GM12801 (cell line): ENCODE results near the gene CDH2.

ENCODE experiments used
- TF ChIP-seq, protein P1 (sequence below): IDR thresholded peaks from one replicate; pipeline ENCODE4 v1.5.1; 2011; ENCODE audit warnings: control low read depth; ENCODE audit not compliant: insufficient read length; ENCODE audit errors: extremely low read depth

CDH2 gene

DNA sequence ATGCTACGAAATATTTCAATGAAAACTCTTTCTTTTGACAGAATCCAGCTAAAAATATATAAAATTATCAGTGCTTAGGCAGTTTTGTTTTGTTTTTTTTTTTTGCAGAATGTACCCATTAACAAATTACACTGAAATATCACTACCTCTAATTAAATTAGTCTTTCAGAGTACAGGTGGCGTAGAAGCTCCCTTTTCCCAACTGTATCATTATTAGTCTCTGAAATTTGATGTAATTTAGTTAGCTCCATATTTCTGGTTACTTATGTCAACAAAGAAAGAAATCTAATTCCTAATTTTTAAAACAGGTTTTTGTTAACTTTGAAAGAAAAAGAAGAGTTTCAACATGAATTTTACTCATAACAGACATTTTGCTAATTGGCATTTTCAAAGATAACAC, 149.2 kb downstream of the CDH2 start:
- TF ChIP-seq, protein P1, sequence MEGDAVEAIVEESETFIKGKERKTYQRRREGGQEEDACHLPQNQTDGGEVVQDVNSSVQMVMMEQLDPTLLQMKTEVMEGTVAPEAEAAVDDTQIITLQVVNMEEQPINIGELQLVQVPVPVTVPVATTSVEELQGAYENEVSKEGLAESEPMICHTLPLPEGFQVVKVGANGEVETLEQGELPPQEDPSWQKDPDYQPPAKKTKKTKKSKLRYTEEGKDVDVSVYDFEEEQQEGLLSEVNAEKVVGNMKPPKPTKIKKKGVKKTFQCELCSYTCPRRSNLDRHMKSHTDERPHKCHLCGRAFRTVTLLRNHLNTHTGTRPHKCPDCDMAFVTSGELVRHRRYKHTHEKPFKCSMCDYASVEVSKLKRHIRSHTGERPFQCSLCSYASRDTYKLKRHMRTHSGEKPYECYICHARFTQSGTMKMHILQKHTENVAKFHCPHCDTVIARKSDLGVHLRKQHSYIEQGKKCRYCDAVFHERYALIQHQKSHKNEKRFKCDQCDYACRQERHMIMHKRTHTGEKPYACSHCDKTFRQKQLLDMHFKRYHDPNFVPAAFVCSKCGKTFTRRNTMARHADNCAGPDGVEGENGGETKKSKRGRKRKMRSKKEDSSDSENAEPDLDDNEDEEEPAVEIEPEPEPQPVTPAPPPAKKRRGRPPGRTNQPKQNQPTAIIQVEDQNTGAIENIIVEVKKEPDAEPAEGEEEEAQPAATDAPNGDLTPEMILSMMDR = no peak

DNA sequence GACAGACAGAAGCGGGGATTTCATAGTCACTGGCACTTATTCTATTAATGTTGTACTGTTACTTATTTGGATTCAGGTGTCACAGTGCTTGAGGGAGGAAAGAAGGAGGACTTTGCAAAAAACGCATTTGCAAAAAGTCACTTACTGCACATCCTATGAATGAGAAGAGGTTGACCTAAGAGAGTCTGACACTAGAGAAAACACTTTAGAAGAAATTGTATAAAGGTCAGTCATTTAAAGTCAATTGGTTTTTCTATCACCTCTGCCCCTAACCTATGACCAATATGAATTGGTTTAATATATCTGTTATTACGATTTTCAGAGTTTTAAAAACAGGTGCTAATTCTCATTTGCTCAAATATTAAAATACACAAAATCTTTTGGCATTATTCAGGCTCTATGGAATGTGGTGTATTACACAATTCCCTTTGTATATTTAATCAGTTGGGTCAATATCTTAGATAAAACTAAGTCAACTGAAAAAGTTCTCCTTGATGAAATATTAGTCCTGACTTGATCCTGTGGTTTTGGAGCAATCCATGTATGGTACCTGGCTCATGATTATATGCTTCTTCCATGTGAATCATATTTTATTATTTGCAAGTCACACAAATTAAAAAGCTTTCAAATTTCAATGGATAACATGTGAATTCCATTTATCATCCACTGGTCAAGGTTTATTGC, 157.4 kb downstream of the CDH2 start:
- TF ChIP-seq, protein P1 = no peak

DNA sequence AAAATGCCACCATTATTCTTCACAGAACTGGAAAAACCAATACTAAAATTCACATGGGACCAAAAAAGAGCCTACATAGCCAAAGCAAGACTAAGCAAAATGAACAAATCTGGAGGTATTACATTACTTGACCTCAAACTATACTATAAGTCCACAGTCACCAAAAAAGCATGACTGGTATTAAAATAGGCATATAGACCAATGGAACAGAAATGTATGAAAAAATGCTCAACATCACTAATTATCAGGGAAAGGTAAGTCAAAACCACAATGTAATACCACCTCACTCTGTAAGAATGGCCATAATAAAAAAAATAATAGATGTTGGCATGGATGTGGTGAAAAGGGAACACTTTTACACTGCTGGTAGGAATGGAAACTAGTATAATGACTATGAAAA, 158.6 kb downstream of the CDH2 start:
- TF ChIP-seq, protein P1 = no peak

DNA sequence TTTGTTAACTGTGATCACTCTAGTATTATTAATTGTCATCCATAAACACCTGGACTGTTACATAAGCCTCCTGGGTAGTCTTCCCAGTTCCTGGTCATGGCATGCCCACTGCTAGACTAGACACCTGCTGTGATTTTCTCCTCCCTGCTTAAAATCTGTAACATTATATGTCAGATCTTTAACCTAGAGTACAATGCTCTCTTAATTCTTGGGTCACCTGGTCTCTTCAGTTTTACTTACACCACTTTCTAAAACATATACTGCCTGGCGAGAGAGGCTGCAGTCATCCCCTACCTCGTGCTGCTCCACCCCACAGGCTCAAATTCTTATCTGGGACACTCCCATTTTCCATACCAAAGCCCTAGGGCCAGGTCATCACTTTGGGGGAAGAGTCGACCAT, 161.3 kb downstream of the CDH2 start:
- TF ChIP-seq, protein P1 = no peak

DNA sequence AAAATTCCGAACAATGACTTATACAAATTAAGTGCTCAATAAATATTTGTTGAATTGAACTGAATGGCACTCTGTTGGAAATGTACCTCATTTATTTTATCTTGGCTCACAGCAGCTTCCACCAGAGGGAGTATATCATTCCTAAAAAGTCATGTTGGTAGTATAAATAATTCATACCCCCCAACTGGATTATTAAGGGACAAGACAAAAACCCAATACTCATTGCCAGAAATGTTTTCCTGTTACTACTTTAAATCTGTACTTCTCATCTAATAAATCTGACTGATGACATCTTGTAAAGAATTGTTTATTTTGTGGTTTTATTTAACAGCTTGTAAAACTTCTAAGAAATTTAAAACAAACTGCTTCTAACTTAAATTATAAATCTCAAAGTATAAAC, 163.9 kb downstream of the CDH2 start:
- TF ChIP-seq, protein P1 = no peak

DNA sequence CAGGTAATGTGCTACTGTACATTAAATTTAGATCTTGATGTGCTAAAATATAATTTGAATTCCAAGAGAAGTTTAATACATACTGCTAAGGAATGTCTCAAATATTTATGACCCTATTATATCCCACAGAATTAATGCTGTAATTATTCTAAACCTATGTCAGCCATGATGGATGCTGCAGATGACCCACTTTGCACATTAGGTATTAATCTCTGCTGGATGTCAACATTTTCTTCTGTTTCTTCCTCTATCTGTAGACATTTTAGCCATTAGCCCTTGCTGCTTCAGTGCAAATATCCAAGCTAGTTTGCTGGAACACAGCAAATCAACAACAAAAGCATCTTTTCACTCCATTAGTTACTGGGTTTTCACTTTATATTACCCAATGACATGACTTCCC, 164.6 kb downstream of the CDH2 start:
- TF ChIP-seq, protein P1 = no peak

DNA sequence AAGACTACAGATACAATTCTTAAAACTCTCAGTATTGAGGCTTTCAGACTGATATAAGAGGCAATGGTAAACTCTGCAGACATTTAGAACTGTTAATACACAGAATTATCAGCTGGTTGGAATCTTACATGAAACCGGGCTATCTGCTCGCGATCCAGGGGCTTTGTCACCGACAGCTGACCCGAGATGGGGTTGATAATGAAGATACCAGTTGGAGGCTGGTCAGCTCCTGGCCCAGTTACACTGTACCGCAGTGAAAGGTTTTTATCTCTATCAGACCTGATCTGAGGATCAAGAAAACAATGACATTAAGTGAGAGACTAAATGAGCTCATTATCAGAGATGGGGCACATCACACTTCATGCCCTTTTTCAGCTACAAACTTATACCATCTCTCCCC, 167.3 kb downstream of the CDH2 start:
- TF ChIP-seq, protein P1 = no peak
